ENCODE results near the gene TCP1. TPM values are rescaled to one million over a fixed set of nuclear protein-coding genes. Genes with fewer than 3 reads are reported as not detected.

Gene TCP1
- total and polyA plus RNA-seq, 9 of the 15 experiments (the other 6 are each of a cell fraction or from before 2014, with no cell fraction given) = 331 to 801 (median 645) TPM

GRCh38 chr6:159788753-159789376 is 537 bp downstream of the TCP1 start (continued):
- TF ChIP-seq ZNF592 (IDR thresholded peaks at IDR 0.05) = peak; percentile 36; the same call in 1 of the 2 replicates
- no peak for TF ChIP-seq PURB (CRISPR knock-in tag; IDR thresholded peaks at IDR 0.05; ENCODE audit: low read depth)
- peak; percentile 56; the same call in 1 of the 2 replicates for TF ChIP-seq MAX (CRISPR knock-in tag; IDR thresholded peaks at IDR 0.05)

- H3K4me1 ChIP-seq (replicated peaks in 1 of 2; ENCODE audit: control insufficient read depth in 2 of 2, insufficient read depth in 2 of 2, low read length in 2 of 2) = peaks cover 14 to 22% of the 10 kb centered on the region in 2 experiments; a peak in 4 of 5 replicates
- H3K9me3 ChIP-seq (replicated peaks; ENCODE audit: control insufficient read depth, insufficient read depth, low read depth, low read length) = no peaks in the 10 kb centered on the region
- H3K4me2 ChIP-seq (ENCODE audit: insufficient read depth, low read length) = peak overlapping the region; percentile 96
- FAIRE-seq (no peak), ATAC-seq (no peak), DNase-seq (ENCODE audit: extremely low read depth in 1 of 4, low spot score in 3 of 4) (no peak)
- H3K4me3 ChIP-seq = peak overlapping the region; percentile 93
- in situ Hi-C loops (cut with MboI) = no loop called here
- no peaks in the 10 kb centered on the region for H3K9me1 ChIP-seq (ENCODE audit: control insufficient read depth, insufficient read depth, low read length)
- no peaks in the 10 kb centered on the region for H3K27me3 ChIP-seq (ENCODE audit: control insufficient read depth in 2 of 2, insufficient read depth in 2 of 2, low read length in 2 of 2)
- H2AFZ ChIP-seq (ENCODE audit: low read depth, low read length) = no peak overlapping the region
- ChIA-PET CTCF (ENCODE audit: low intra/inter-chr PET ratio) (interaction anchor here (0.6 to 1.4 kb wide), 2 partner anchors 97 to 100 kb away, joined by 3 read pairs; no protein-coding TSS in a partner anchor), POLR2A (interaction anchor here (0.6 to 4.6 kb wide), 16 partner anchors 8 to 180 kb away, joined by 3 to 37 read pairs (median 6); partner anchors contain the start of genes PNLDC1, SOD2 and WTAP)
- peak overlapping the region; percentile 88 for H3K27ac ChIP-seq (ENCODE audit: extremely low read depth, low read depth, low read length)
- H3K9ac ChIP-seq (ENCODE audit: insufficient read depth in 1 of 2, low read depth in 2 of 2, low read length in 2 of 2) = peak overlapping the region; percentile 97 to 99
- H4K20me1 ChIP-seq (replicated peaks; ENCODE audit: control insufficient read depth, insufficient read depth, low read length) = peaks cover 20% of the 10 kb centered on the region; the same call in 1 of the 2 replicates
- 3% methylated on average over 15 of the region's 15 CpGs for WGBS (ENCODE audit: insufficient coverage, low coverage, missing lambda C conversion rate)
- no TSS peak for BruUV-seq (replicated peaks)
- intact Hi-C loops (cut with micrococcal nuclease) = loop anchor here (1.0 to 2.0 kb wide), 2 partner anchors 18 to 27 kb away; no protein-coding TSS in a partner anchor
- H3K36me3 ChIP-seq (ENCODE audit: control insufficient read depth, insufficient read depth, low read length) = peaks cover 79% of the 10 kb centered on the region
- peaks cover 99% of the 10 kb centered on the region for H3K79me2 ChIP-seq (ENCODE audit: control insufficient read depth, insufficient read depth, low read length)
- TF ChIP-seq ESRRA (IDR thresholded peaks at IDR 0.05; ENCODE audit: borderline replicate concordance, low read depth) = no peak
- TF ChIP-seq MLLT1 (IDR thresholded peaks at IDR 0.05) = peak in 1 of 2 experiments; percentile 13; a peak in 1 of 4 replicates
- TF ChIP-seq PRPF4 (IDR thresholded peaks at IDR 0.05; ENCODE audit: insufficient read depth, low read depth, low read length, poor library complexity, severe bottlenecking) = no peak
- no peak for TF ChIP-seq C11orf30 (IDR thresholded peaks at IDR 0.05; ENCODE audit: low read depth)
- TF ChIP-seq MNT (conservative IDR thresholded peaks at IDR 0.05) = no peak
- TF ChIP-seq ZNF121 (CRISPR knock-in tag; conservative IDR thresholded peaks at IDR 0.05) = no peak
These were observed 1.1 kb downstream of the TCP1 start for GRCh38 chr6:159788276-159788675.

Measured in K562 (cell line).